ENCODE data around the gene CCDC157. TPM values are rescaled to one million over a fixed set of nuclear protein-coding genes. Genes with fewer than 3 reads are reported as not detected.

CCDC157 gene
- 1.1 and 2.6 TPM in 2 replicates for total RNA-seq (2011; cell fraction: chromatin; rRNA removed; ENCODE audit: low replicate concordance)
- total RNA-seq (2011; cell fraction: nucleolus; rRNA removed), result 2.2 and 2.4 TPM in 2 replicates
- 1.3 and 1.4 TPM in 2 replicates for total RNA-seq (2011; cell fraction: nucleoplasm; rRNA removed)
- total RNA-seq (2014; rRNA removed) (1.00 and 1.0 TPM in 2 replicates), total RNA-seq (2014; rRNA removed; fragmentation: Illumina TruSeq; extraction: Trizol) (0.18 and 0.22 TPM in 2 replicates), total RNA-seq (2015; rRNA removed; fragmentation: Illumina TruSeq; extraction: Trizol) (0.34 and 0.47 TPM in 2 replicates), total RNA-seq (2021) (0.80 and 0.85 TPM in 2 replicates), polyA plus RNA-seq (2011; rRNA removed) (1.3 and 1.4 TPM in 2 replicates), polyA plus RNA-seq (2014; fragmentation: Illumina TruSeq; extraction: Trizol) (0.68 and 0.94 TPM in 2 replicates), polyA plus RNA-seq (2014; fragmentation: Nextera tagmentation; extraction: Ambion mirVana) (under 1 TPM; 0.04 to 0.18 TPM), polyA plus RNA-seq (2014; rRNA removed) (0.85 and 0.95 TPM in 2 replicates), polyA minus RNA-seq (2011; rRNA and poly(A)+ RNA removed) (0.33 and 0.46 TPM in 2 replicates), Bru-seq, nascent RNA (percentile 38 among the genes with signal in this experiment), BruChase-seq, experiment 1, labeled RNA remaining after a 2-hour chase (percentile 33 among the genes with signal in this experiment), BruChase-seq, experiment 2, labeled RNA remaining after a 6-hour chase (percentile 27 among the genes with signal in this experiment)
- polyA plus RNA-seq (2011; cell fraction: cytosol; rRNA removed), result 2.2 and 3.5 TPM in 2 replicates
- polyA plus RNA-seq (2011; cell fraction: nucleus; rRNA removed), result 1.9 and 3.3 TPM in 2 replicates
- polyA plus RNA-seq (2012), result 0.96 and 1.1 TPM in 2 replicates
- polyA minus RNA-seq (2011; cell fraction: cytosol; rRNA and poly(A)+ RNA removed), result not detected in 2 replicates
- polyA minus RNA-seq (2011; cell fraction: nucleus; rRNA and poly(A)+ RNA removed), result 0.67 and 1.8 TPM in 2 replicates
- long read RNA-seq, experiment 1, transcript CCDC157-202 (3 exons, 1,759 nt), result major isoform, 5 of 5 reads
- long read RNA-seq, experiment 1, partial matches to known transcripts, result 0 of 5 reads
- long read RNA-seq, experiment 1, other reads (novel, unspliced or antisense), result 0 of 5 reads
- long read RNA-seq, experiment 2, partial matches to known transcripts, result 1 of 5 reads
- long read RNA-seq, experiment 2, other reads (novel, unspliced or antisense), result 0 of 5 reads
- long read RNA-seq, experiment 3, partial matches to known transcripts, result 0 of 3 reads
- long read RNA-seq, experiment 3, other reads (novel, unspliced or antisense), result 0 of 3 reads

- Histone ChIP-seq H2AFZ (ENCODE audit: low read depth, low read length) (peak within 1 kb of the TSS; percentile 97), H3K9me3 (replicated peaks; ENCODE audit: control insufficient read depth, insufficient read depth, low read depth, low read length) (no peaks in the 10 kb centered on the region), H3K4me1 (replicated peaks in 1 of 2; ENCODE audit: control insufficient read depth in 2 of 2, insufficient read depth in 2 of 2, low read length in 2 of 2) (peaks cover 12 to 14% of the 10 kb centered on the region in 2 experiments; a peak in 4 of 5 replicates), H3K27ac (ENCODE audit: extremely low read depth, low read depth, low read length) (peak within 1 kb of the TSS; percentile 95), H3K4me2 (ENCODE audit: insufficient read depth, low read length) (peak within 1 kb of the TSS; percentile 94), H3K36me3 (ENCODE audit: control insufficient read depth, insufficient read depth, low read length) (peaks cover 26% of the 10 kb centered on the region), H3K27me3 (ENCODE audit: control insufficient read depth in 2 of 2, insufficient read depth in 2 of 2, low read length in 2 of 2) (no peaks in the 10 kb centered on the region), H3K4me3 (peak within 1 kb of the TSS; percentile 75), H3K9me1 (ENCODE audit: control insufficient read depth, insufficient read depth, low read length) (no peaks in the 10 kb centered on the region), H3K79me2 (ENCODE audit: control insufficient read depth, insufficient read depth, low read length) (peaks cover 45% of the 10 kb centered on the region), H4K20me1 (replicated peaks; ENCODE audit: control insufficient read depth, insufficient read depth, low read length) (no peaks in the 10 kb centered on the region; the same call in 1 of the 2 replicates), H3K9ac (ENCODE audit: insufficient read depth in 1 of 2, low read depth in 2 of 2, low read length in 2 of 2) (peak within 1 kb of the TSS; percentile 93 to 99)
- ChIA-PET CTCF (ENCODE audit: low intra/inter-chr PET ratio) (no interaction called here), POLR2A (interaction anchor here (0.5 to 2.1 kb wide), 14 partner anchors 12 to 1042 kb away, joined by 3 to 8 read pairs (median 4); partner anchors contain the start of genes DRG1 and TBC1D10A)
- in situ Hi-C loops (cut with MboI) (no loop called here), intact Hi-C loops (cut with micrococcal nuclease) (no loop called here)
- ATAC-seq (peak; percentile 98), FAIRE-seq (peak; percentile 80), DNase-seq (ENCODE audit: extremely low read depth in 1 of 4, low spot score in 3 of 4) (peak; percentile 86 to 88 (median 87))
- no TSS peak for BruUV-seq (replicated peaks)
- under 1% methylated on average over 41 of the region's 91 CpGs for WGBS (ENCODE audit: insufficient coverage, low coverage, missing lambda C conversion rate)
- TF ChIP-seq POLR2H (tag; IDR thresholded peaks at IDR 0.05; ENCODE audit: low read depth) (peak; percentile 59; the same call in 1 of the 2 replicates), HCFC1 (IDR thresholded peaks at IDR 0.05; ENCODE audit: low read depth, low read length) (peak; percentile 82), ZNF212 (CRISPR knock-in tag; IDR thresholded peaks at IDR 0.05) (no peak), RCOR1 (IDR thresholded peaks at IDR 0.05; ENCODE audit: borderline replicate concordance in 1 of 2, low read depth in 2 of 2, low read length in 2 of 2) (no peak), RAD21 (CRISPR knock-in tag; conservative IDR thresholded peaks at IDR 0.05 in 1 of 2, IDR thresholded peaks at IDR 0.05 in 1 of 2) (no peak), FOXA1 (IDR thresholded peaks at IDR 0.05; ENCODE audit: borderline replicate concordance) (no peak), THRAP3 (IDR thresholded peaks at IDR 0.05; ENCODE audit: borderline replicate concordance) (no peak), NR4A1 (CRISPR knock-in tag; IDR thresholded peaks at IDR 0.05) (no peak), NR4A1 (tag; IDR thresholded peaks at IDR 0.05) (no peak), RBM25 (IDR thresholded peaks at IDR 0.05; ENCODE audit: low read depth, low read length, severe bottlenecking) (peak; percentile 30), ZNF347 (CRISPR knock-in tag; IDR thresholded peaks at IDR 0.05; ENCODE audit: low read depth) (no peak), BRCA1 (IDR thresholded peaks at IDR 0.05) (no peak), BRCA1 (CRISPR knock-in tag; IDR thresholded peaks at IDR 0.05) (no peak), CREB3L1 (IDR thresholded peaks at IDR 0.05; ENCODE audit: borderline replicate concordance, low read depth) (peak; percentile 63; the same call in 1 of the 2 replicates), SMAD4 (CRISPR knock-in tag; conservative IDR thresholded peaks at IDR 0.05) (0 out of 2 replicates have a peak, but pooled peaks have one; percentile 52)
Observed at GRCh38 chr22:30356449-30357235, at the start of gene CCDC157, which contains the start of gene SF3A1. TSS of gene CCDC157 (plus strand) at chr22:30357007. CDS start at chr22:30366001, 8,994 bp downstream. TSS of gene SF3A1 (minus strand) at chr22:30356894. CDS start at chr22:30356792, 102 bp downstream.
